Hepatocyte (in vitro differentiated cells): ENCODE data around the gene AKR1D1.
"Not testable (repeated sequence)": the region's sequence is repeated elsewhere in the genome, so short reads cannot be mapped to it uniquely, and the experiment has no call there.

Experiments used
- EZH2 ChIP-seq: fragments of 200-600 bp; sonication (generic); IDR thresholded peaks from 2 replicates; pipeline ENCODE4 v1.6.1; 2016; ENCODE audit warnings: antibody characterized with exemption, mild to moderate bottlenecking, borderline replicate concordance
- EZH2phosphoT487 ChIP-seq: fragments of 200-600 bp; sonication (generic); IDR thresholded peaks from one replicate; pipeline ENCODE4 v1.6.1; 2018; ENCODE audit warnings: antibody characterized with exemption, mild to moderate bottlenecking, low read depth, moderate library complexity; ENCODE audit not compliant: unreplicated experiment, severe bottlenecking
- TF ChIP-seq, protein P1 (sequence below): fragments of 200-600 bp; sonication (generic); IDR thresholded peaks from 2 replicates; pipeline ENCODE4 v1.5.1; 2016; ENCODE audit warnings: antibody characterized with exemption, mild to moderate bottlenecking; ENCODE audit not compliant: poor library complexity

DNA sequence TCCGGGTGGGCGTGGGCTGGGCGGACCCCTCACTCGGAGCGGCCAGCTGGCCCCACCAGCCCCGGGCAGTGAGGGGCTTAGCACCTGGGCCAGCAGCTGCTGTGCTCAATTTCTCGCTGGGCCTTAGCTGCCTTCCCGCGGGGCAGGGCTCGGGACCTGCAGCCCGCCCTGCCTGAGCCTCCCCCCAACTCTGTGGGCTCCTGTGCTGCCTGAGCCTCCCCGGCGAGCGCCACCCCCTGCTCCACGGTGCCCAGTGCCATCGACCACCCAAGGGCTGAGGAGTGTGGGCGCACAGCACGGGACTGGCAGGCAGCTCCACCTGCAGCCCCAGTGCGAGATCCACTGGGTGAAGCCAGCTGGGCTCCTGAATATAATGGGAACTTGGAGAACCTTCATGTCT is 70.0 kb downstream of the AKR1D1 start:
- TF ChIP-seq, protein P1, sequence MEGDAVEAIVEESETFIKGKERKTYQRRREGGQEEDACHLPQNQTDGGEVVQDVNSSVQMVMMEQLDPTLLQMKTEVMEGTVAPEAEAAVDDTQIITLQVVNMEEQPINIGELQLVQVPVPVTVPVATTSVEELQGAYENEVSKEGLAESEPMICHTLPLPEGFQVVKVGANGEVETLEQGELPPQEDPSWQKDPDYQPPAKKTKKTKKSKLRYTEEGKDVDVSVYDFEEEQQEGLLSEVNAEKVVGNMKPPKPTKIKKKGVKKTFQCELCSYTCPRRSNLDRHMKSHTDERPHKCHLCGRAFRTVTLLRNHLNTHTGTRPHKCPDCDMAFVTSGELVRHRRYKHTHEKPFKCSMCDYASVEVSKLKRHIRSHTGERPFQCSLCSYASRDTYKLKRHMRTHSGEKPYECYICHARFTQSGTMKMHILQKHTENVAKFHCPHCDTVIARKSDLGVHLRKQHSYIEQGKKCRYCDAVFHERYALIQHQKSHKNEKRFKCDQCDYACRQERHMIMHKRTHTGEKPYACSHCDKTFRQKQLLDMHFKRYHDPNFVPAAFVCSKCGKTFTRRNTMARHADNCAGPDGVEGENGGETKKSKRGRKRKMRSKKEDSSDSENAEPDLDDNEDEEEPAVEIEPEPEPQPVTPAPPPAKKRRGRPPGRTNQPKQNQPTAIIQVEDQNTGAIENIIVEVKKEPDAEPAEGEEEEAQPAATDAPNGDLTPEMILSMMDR, result not testable (repeated sequence)
- TF ChIP-seq EZH2phosphoT487, EZH2: not testable (repeated sequence)
